ENCODE results near the gene ZNF423.

Gene ZNF423

GRCh38 chr16:49471038-49471727 is 384.7 kb downstream of the ZNF423 start:
- Histone ChIP-seq H3K9ac (ENCODE audit: low read length) (no peak overlapping the region), H3K36me3 (ENCODE audit: insufficient read depth, low read length) (no peaks in the 10 kb centered on the region), H3K27ac (ENCODE audit: low read depth, low read length, poor library complexity, severe bottlenecking) (no peak overlapping the region), H3K4me1 (ENCODE audit: insufficient read depth, low read length, severe bottlenecking) (no peaks in the 10 kb centered on the region), H4K20me1 (ENCODE audit: insufficient read depth, low read length) (no peaks in the 10 kb centered on the region), H3K4me2 (ENCODE audit: low read length) (no peak overlapping the region), H3K79me2 (ENCODE audit: insufficient read depth, low read length) (no peaks in the 10 kb centered on the region), H3K4me3 (ENCODE audit: low read depth, low read length, poor library complexity, severe bottlenecking) (no peak overlapping the region), H3K27me3 (ENCODE audit: insufficient read depth, low read length) (0 out of 2 replicates have a peak, but pooled peaks cover 4% of the 10 kb centered on the region), H2AFZ (ENCODE audit: low read length) (no peak overlapping the region), H3K9me2 (ENCODE audit: low read depth, low read length) (no peaks in the 10 kb centered on the region), H3K9me3 (ENCODE audit: low read length) (no peaks in the 10 kb centered on the region), H3F3A (ENCODE audit: insufficient read depth, low read length) (no peaks in the 10 kb centered on the region)
- TF ChIP-seq CTCF (IDR thresholded peaks at IDR 0.05; ENCODE audit: low read length): no peak
- no peak for TF ChIP-seq EZH2 (IDR thresholded peaks at IDR 0.05; ENCODE audit: borderline replicate concordance, low read length)

- no peak overlapping the region for H2AFZ ChIP-seq (ENCODE audit: low read length)
- H3K27me3 ChIP-seq (ENCODE audit: insufficient read depth, low read length): 0 out of 2 replicates have a peak, but pooled peaks cover 4% of the 10 kb centered on the region
- TF ChIP-seq CTCF (IDR thresholded peaks at IDR 0.05; ENCODE audit: low read length): no peak
- TF ChIP-seq EZH2 (IDR thresholded peaks at IDR 0.05; ENCODE audit: borderline replicate concordance, low read length): no peak
These were observed 385.4 kb downstream of the ZNF423 start for GRCh38 chr16:49470513-49470991.

GRCh38 chr16:49469930-49470451 is 385.9 kb downstream of the ZNF423 start:
- no peaks in the 10 kb centered on the region for H3K9me2 ChIP-seq (ENCODE audit: low read depth, low read length)
- H3K9ac ChIP-seq (ENCODE audit: low read length): no peak overlapping the region
- no peaks in the 10 kb centered on the region for H3F3A ChIP-seq (ENCODE audit: insufficient read depth, low read length)
- no peak overlapping the region for H3K27ac ChIP-seq (ENCODE audit: low read depth, low read length, poor library complexity, severe bottlenecking)
- no peaks in the 10 kb centered on the region for H3K9me3 ChIP-seq (ENCODE audit: low read length)
- no peak overlapping the region for H2AFZ ChIP-seq (ENCODE audit: low read length)
- H3K27me3 ChIP-seq (ENCODE audit: insufficient read depth, low read length): 0 out of 2 replicates have a peak, but pooled peaks cover 4% of the 10 kb centered on the region
- no peak overlapping the region for H3K4me2 ChIP-seq (ENCODE audit: low read length)
- no peaks in the 10 kb centered on the region for H3K36me3 ChIP-seq (ENCODE audit: insufficient read depth, low read length)
- H3K4me3 ChIP-seq (ENCODE audit: low read depth, low read length, poor library complexity, severe bottlenecking): no peak overlapping the region
- no peaks in the 10 kb centered on the region for H3K79me2 ChIP-seq (ENCODE audit: insufficient read depth, low read length)
- TF ChIP-seq CTCF (IDR thresholded peaks at IDR 0.05; ENCODE audit: low read length) (no peak), EZH2 (IDR thresholded peaks at IDR 0.05; ENCODE audit: borderline replicate concordance, low read length) (no peak)
- no peaks in the 10 kb centered on the region for H4K20me1 ChIP-seq (ENCODE audit: insufficient read depth, low read length)
- no peaks in the 10 kb centered on the region for H3K4me1 ChIP-seq (ENCODE audit: insufficient read depth, low read length, severe bottlenecking)

More at GRCh38 chr16:49470513-49470991, 385.4 kb downstream of the ZNF423 start:
- Histone ChIP-seq H3K9ac (ENCODE audit: low read length) (no peak overlapping the region), H4K20me1 (ENCODE audit: insufficient read depth, low read length) (no peaks in the 10 kb centered on the region), H3K4me3 (ENCODE audit: low read depth, low read length, poor library complexity, severe bottlenecking) (no peak overlapping the region), H3K79me2 (ENCODE audit: insufficient read depth, low read length) (no peaks in the 10 kb centered on the region), H3K4me2 (ENCODE audit: low read length) (no peak overlapping the region), H3K4me1 (ENCODE audit: insufficient read depth, low read length, severe bottlenecking) (no peaks in the 10 kb centered on the region), H3K27ac (ENCODE audit: low read depth, low read length, poor library complexity, severe bottlenecking) (no peak overlapping the region), H3K36me3 (ENCODE audit: insufficient read depth, low read length) (no peaks in the 10 kb centered on the region), H3K9me2 (ENCODE audit: low read depth, low read length) (no peaks in the 10 kb centered on the region), H3F3A (ENCODE audit: insufficient read depth, low read length) (no peaks in the 10 kb centered on the region), H3K9me3 (ENCODE audit: low read length) (no peaks in the 10 kb centered on the region)
